Tibial nerve (tissue), 4 donors: Measurements from ENCODE around the gene RASA3. TPM values are rescaled to one million over a fixed set of nuclear protein-coding genes. Genes with fewer than 3 reads are reported as not detected.
"Not testable (repeated sequence)": the region's sequence is repeated elsewhere in the genome, so short reads cannot be mapped to it uniquely, and the experiment has no call there.

Experiments used
- DNase-seq, 2 donors: peaks; one replicate each; pipeline ENCODE4 v3.0.0-alpha.2; 2019; ENCODE audit warnings: low spot score in 2 of 2
- H3K27ac ChIP-seq, 4 donors: fragments of 200-600 bp; sonication (generic) in 3 of 4; one replicate each; pipeline ENCODE4 v1.5.1; 2017 to 2019; ENCODE audit warnings: mild to moderate bottlenecking in 1 of 4
- H3K27me3 ChIP-seq, 2 donors: fragments of 200-600 bp; sonication (generic) in 1 of 2; one replicate each; pipeline versions ENCODE4 v1.5.1 to v1.6.0; 2017 to 2019
- H3K36me3 ChIP-seq, 3 donors: fragments of 200-600 bp; sonication (generic); one replicate each; pipeline ENCODE4 v1.5.1; 2018 to 2019
- H3K4me1 ChIP-seq, 4 donors: fragments of 200-600 bp; sonication (generic) in 3 of 4; one replicate each; pipeline ENCODE4 v1.5.1; 2017 to 2019
- H3K4me3 ChIP-seq, 4 donors: fragments of 200-600 bp; sonication (generic) in 3 of 4; one replicate each; pipeline ENCODE4 v1.5.1; 2017 to 2019; ENCODE audit warnings: mild to moderate bottlenecking in 1 of 4, moderate library complexity in 1 of 4
- H3K9me3 ChIP-seq, 4 donors: fragments of 200-600 bp; sonication (generic) in 3 of 4; one replicate each; pipeline ENCODE4 v1.5.1; 2017 to 2019
- EP300 ChIP-seq, 2 donors: sonication (generic); formaldehyde crosslinking; IDR thresholded peaks; one replicate each; pipeline ENCODE4 v1.6.1; 2017; ENCODE audit warnings: antibody characterized with exemption in 2 of 2, mild to moderate bottlenecking in 1 of 2
- POLR2A ChIP-seq, 2 donors: fragments of 450-650 bp; IDR thresholded peaks; one replicate each; pipeline ENCODE4 v1.6.1; 2017; ENCODE audit warnings: antibody characterized with exemption in 2 of 2, mild to moderate bottlenecking in 2 of 2, moderate library complexity in 2 of 2
- WGBS, 2 donors: methylation state at CpG; one replicate each; pipeline ENCODE4 v1.1.5; 2018; 5-methylcytosine and 5-hydroxymethylcytosine counted together
- total RNA-seq, 4 donors: library from RNA; depleted of rRNA; stranded (reverse); fragments of >200 nt; gene quantifications; one replicate each; pipeline ENCODE4 v1.1.0, GENCODE V29; 2016
- TF ChIP-seq, protein P1 (sequence below), 5 experiments: fragments of 200-600 bp in 3 of 5; fragments of 450-650 bp in 2 of 5; sonication (generic) in 3 of 5; IDR thresholded peaks; one replicate each; pipeline ENCODE4 v1.5.1; 2016 to 2019; ENCODE audit warnings: antibody characterized with exemption in 5 of 5, mild to moderate bottlenecking in 3 of 5, moderate library complexity in 2 of 5

RASA3 gene
- total RNA-seq, 4 donors from 2014 or later: 36.2 to 63.3 (median 46.3) TPM

DNA sequence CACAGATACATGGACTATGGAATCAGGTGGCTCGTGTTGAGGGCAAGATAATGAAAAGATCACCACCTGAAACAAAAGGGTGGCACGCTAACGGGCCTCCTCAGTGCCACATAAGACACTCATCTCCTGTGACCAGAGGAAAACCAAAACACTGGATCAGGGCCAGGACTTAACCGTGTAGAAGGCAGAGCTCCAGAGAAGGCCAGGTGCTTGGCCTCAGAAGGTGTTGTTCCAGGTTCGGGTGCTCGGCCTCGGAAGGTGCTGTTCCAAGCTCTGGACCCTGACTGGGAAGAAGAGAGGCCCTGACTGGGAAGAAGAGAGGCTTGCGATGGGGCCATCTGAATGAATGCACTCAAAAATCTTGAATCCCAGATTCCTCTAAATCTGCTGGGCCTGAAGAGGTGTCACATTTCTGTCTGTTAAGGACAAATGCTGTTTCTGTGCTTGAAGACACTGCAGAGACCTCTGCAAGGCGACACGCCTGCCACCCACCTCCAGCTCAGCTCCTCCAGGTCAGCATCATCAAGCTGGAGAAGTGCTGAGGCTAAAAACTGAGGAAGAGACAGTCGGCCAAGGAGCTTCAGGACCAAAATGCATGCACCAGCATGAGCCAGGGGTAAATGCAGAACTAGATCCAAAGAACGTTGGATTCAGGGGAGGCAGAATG lies 2.7 kb upstream of the RASA3 start:
- H3K9me3 ChIP-seq: no peaks in the 10 kb centered on the region
- WGBS, 2 donors: 56 to 69% methylated on average over 12 of the region's 12 CpGs
- no peak overlapping the region for H3K4me3 ChIP-seq
- DNase-seq: no peak
- H3K4me1 ChIP-seq: peaks cover 0 to 13% (median 8%) of the 10 kb centered on the region in 4 donors
- peak overlapping the region in 3 of 4 donors; percentile 15 to 68 (median 45) for H3K27ac ChIP-seq
- H3K36me3 ChIP-seq: no peaks in the 10 kb centered on the region
- H3K27me3 ChIP-seq: no peaks in the 10 kb centered on the region
- no peak for TF ChIP-seq POLR2A (IDR thresholded peaks at IDR 0.05)
- no peak for TF ChIP-seq EP300 (IDR thresholded peaks at IDR 0.05)
- TF ChIP-seq, protein P1, sequence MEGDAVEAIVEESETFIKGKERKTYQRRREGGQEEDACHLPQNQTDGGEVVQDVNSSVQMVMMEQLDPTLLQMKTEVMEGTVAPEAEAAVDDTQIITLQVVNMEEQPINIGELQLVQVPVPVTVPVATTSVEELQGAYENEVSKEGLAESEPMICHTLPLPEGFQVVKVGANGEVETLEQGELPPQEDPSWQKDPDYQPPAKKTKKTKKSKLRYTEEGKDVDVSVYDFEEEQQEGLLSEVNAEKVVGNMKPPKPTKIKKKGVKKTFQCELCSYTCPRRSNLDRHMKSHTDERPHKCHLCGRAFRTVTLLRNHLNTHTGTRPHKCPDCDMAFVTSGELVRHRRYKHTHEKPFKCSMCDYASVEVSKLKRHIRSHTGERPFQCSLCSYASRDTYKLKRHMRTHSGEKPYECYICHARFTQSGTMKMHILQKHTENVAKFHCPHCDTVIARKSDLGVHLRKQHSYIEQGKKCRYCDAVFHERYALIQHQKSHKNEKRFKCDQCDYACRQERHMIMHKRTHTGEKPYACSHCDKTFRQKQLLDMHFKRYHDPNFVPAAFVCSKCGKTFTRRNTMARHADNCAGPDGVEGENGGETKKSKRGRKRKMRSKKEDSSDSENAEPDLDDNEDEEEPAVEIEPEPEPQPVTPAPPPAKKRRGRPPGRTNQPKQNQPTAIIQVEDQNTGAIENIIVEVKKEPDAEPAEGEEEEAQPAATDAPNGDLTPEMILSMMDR (IDR thresholded peaks at IDR 0.05): no peak

DNA sequence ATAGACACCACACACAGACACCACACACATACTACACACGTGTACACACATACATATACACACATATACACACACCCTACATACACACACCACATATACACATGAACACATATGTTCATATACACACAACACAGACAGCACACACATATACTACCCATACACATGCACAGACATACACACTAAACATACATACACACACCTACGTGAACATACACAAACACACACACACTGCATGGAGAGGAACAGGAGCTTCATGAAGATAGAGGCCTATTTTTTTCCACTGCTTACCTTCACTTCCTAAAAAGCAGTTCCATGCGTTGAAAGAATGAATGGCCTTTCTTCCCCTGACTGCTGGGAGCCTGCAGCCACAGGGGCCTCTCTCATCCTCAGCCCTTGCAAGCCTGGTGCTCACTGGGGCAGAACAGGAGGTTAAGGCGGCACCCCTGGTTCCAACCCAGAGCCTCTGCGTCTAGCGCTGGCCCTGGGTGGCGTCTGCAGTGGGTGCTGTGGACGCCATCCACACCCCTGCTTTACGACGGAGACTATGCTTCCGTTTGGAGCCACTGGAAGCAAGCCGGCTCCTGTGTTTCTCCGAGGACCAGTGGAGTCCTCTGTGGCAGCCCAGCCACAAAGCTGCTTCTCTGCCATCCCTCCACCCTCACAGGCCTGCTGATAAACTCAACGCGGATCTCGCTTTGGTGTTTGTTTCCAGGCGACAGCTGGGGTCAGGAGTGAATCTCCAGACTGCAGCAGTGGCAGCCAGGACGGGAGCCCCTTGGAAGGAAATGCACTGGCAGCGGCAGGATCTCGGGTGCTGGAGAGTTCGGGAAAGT lies 1.9 kb upstream of the RASA3 start:
- Histone ChIP-seq H3K27me3 (no peaks in the 10 kb centered on the region), H3K9me3 (no peaks in the 10 kb centered on the region), H3K27ac (peak overlapping the region in 3 of 4 donors; percentile 15 to 68 (median 45)), H3K36me3 (no peaks in the 10 kb centered on the region), H3K4me3 (no peak overlapping the region), H3K4me1 (peaks cover 0 to 21% (median 15%) of the 10 kb centered on the region in 4 donors)
- 36 to 52% methylated on average over 18 to 21 of the region's 21 CpGs for WGBS, 2 donors
- no peak for DNase-seq
- TF ChIP-seq POLR2A (IDR thresholded peaks at IDR 0.05) (no peak), EP300 (IDR thresholded peaks at IDR 0.05) (no peak)
- TF ChIP-seq, protein P1 (IDR thresholded peaks at IDR 0.05): no peak

DNA sequence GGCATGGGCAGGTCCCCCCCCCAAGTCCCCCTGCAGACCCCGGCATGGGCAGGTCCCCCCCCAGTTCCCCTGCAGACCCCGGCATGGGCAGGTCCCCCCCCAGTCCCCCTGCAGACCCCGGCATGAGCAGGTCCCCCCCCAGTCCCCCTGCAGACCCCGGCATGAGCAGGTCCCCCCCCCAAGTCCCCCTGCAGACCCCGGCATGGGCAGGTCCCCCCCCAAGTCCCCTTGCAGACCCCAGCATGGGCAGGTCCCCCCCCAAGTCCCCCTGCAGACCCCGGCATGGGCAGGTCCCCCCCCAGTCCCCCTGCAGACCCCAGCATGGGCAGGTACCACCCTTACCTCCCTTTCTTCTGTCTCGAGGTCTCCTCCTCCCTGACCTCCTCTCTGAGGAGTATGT lies 1.1 kb upstream of the RASA3 start:
- H3K27me3 ChIP-seq: not testable (repeated sequence)

DNA sequence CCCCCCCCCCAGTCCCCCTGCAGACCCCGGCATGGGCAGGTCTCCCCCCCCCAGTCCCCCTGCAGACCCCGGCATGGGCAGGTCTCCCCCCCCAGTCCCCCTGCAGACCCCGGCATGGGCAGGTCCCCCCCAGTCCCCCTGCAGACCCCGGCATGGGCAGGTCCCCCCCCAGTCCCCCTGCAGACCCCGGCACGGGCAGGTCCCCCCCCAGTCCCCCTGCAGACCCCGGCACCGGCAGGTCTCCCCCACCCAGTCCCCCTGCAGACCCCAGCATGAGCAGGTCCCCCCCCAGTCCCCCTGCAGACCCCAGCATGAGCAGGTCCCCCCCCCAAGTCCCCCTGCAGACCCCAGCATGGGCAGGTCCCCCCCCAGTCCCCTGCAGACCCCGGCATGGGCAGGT lies 703 bp upstream of the RASA3 start:
- DNase-seq, H3K27me3 ChIP-seq: not testable (repeated sequence)
- peak overlapping the region in 1 of 4 donors; percentile 86 for H3K27ac ChIP-seq

More for the DNA sequence above, 1.1 kb upstream of the RASA3 start:
- not testable (repeated sequence) for H3K36me3 ChIP-seq, H3K9me3 ChIP-seq, H3K27ac ChIP-seq, H3K4me3 ChIP-seq, DNase-seq
- peaks cover 0 to 29% (median 23%) of the 10 kb centered on the region in 4 donors for H3K4me1 ChIP-seq
- 63 to 89% methylated on average over 1 of the region's 7 CpGs for WGBS, 2 donors

DNA sequence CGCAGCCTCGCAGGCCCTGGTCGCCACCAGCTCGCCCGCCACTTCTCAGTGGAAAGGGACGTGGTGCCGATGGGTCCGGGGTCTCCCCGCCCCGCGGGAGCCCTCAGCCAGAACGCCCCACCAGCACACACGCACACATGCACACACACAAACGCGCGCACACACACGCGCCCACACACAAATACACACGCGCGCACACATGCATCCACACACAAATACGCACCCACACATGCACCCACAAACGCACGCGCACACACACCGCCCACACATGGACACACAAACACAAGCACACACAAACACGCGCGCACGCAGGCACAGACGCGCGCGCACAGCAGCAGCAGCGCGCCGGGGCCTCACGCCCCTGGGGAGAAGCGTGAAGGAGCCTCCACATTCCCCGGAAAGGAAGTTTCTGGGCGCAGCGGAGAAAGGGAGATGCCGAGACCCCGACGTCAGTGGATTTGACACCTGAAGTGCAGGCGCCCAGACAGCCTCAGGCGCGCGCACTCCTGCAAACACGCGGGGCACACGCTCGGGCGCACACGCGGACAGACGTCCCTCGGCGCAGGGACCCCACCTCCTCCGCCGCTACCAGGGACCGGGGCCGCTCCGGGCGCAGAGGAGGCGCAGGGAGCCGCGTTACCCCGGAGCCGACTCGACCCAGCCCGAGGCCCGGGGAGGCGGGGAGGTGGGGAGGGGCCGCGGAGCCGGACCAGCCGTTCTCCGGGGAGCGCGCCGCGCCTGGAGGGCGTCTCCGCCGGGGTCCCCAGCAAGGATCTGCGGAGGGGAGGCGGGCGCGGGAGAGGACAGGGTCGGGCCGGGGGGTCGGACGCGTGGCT lies 622 bp downstream of the RASA3 start:
- H3K4me1 ChIP-seq: peaks cover 0 to 46% (median 37%) of the 10 kb centered on the region in 4 donors
- peak overlapping the region; percentile 61 to 88 (median 86) for H3K27ac ChIP-seq
- H3K36me3 ChIP-seq: no peaks in the 10 kb centered on the region
- TF ChIP-seq POLR2A (IDR thresholded peaks at IDR 0.05): no peak
- TF ChIP-seq, protein P1 (IDR thresholded peaks at IDR 0.05): no peak
- TF ChIP-seq EP300 (IDR thresholded peaks at IDR 0.05): no peak
- no peaks in the 10 kb centered on the region for H3K27me3 ChIP-seq
- DNase-seq: no peak
- 0% methylated on average over 24 to 88 of the region's 95 CpGs for WGBS, 2 donors
- H3K4me3 ChIP-seq: peak overlapping the region; percentile 71 to 97 (median 96)
- no peaks in the 10 kb centered on the region for H3K9me3 ChIP-seq

More for the DNA sequence above, 703 bp upstream of the RASA3 start:
- not testable (repeated sequence) for H3K9me3 ChIP-seq, H3K36me3 ChIP-seq
- H3K4me1 ChIP-seq: peaks cover 0 to 33% (median 27%) of the 10 kb centered on the region in 4 donors
- WGBS, 2 donors: no CpG with 5 or more reads among the region's 9 CpGs
- H3K4me3 ChIP-seq: peak overlapping the region in 1 of 4 donors; percentile 95
